GM23248 (cell line): ENCODE measurements around the gene SLC7A8. TPM values are rescaled to one million over a fixed set of nuclear protein-coding genes. Genes with fewer than 3 reads are reported as not detected.

Experiments used
- DNase-seq: peaks from one replicate; pipeline ENCODE4 v3.0.0-alpha.2; 2015
- H2AFZ ChIP-seq: fragments of 200-600 bp; sonication (generic); 2 replicates; pipeline ENCODE4 v1.6.1; 2016; ENCODE audit warnings: antibody characterized with exemption
- H3F3A ChIP-seq: fragments of 200-600 bp; sonication (generic); 2 replicates; pipeline ENCODE4 v1.6.1; 2016; ENCODE audit warnings: mild to moderate bottlenecking, antibody characterized with exemption, mixed run types; ENCODE audit not compliant: insufficient read depth
- H3K27ac ChIP-seq: fragments of 200-600 bp; sonication (generic); 2 replicates; pipeline ENCODE4 v1.5.1; 2016; ENCODE audit warnings: mild to moderate bottlenecking
- H3K27me3 ChIP-seq: fragments of 200-600 bp; sonication (generic); replicated peaks from 2 replicates; pipeline ENCODE4 v1.6.1; 2016; ENCODE audit warnings: mild to moderate bottlenecking; ENCODE audit not compliant: insufficient read depth
- H3K36me3 ChIP-seq: fragments of 200-600 bp; sonication (generic); 2 replicates; pipeline ENCODE4 v1.6.1; 2016; ENCODE audit warnings: low read depth, mild to moderate bottlenecking
- H3K4me1 ChIP-seq: fragments of 200-600 bp; sonication (generic); 2 replicates; pipeline ENCODE4 v1.6.1; 2016; ENCODE audit warnings: mild to moderate bottlenecking; ENCODE audit not compliant: insufficient read depth
- H3K4me2 ChIP-seq: fragments of 200-600 bp; sonication (generic); one replicate; pipeline ENCODE4 v1.6.1; 2016; ENCODE audit warnings: mild to moderate bottlenecking; ENCODE audit not compliant: unreplicated experiment
- H3K4me3 ChIP-seq: fragments of 200-600 bp; sonication (generic); 2 replicates; pipeline ENCODE4 v1.5.1; 2016; ENCODE audit warnings: mild to moderate bottlenecking
- H3K79me2 ChIP-seq: fragments of 200-600 bp; sonication (generic); 2 replicates; pipeline ENCODE4 v1.6.1; 2016; ENCODE audit warnings: mild to moderate bottlenecking; ENCODE audit not compliant: insufficient read depth
- H3K9ac ChIP-seq: fragments of 200-600 bp; sonication (generic); 2 replicates; pipeline ENCODE4 v1.6.1; 2016; ENCODE audit warnings: mild to moderate bottlenecking
- H3K9me2 ChIP-seq: fragments of 200-600 bp; sonication (generic); 2 replicates; pipeline ENCODE4 v1.6.1; 2016; ENCODE audit warnings: mixed run types, mild to moderate bottlenecking, moderate library complexity; ENCODE audit not compliant: insufficient read depth
- H3K9me3 ChIP-seq: fragments of 200-600 bp; sonication (generic); one replicate; pipeline ENCODE4 v1.6.1; 2017; ENCODE audit warnings: low read depth
- H4K20me1 ChIP-seq: fragments of 200-600 bp; sonication (generic); 2 replicates; pipeline ENCODE4 v1.6.0; 2016; ENCODE audit not compliant: insufficient read depth
- EZH2 ChIP-seq: fragments of 200-600 bp; sonication (generic); IDR thresholded peaks from 2 replicates; pipeline ENCODE4 v1.6.1; 2018; ENCODE audit warnings: antibody characterized with exemption, mild to moderate bottlenecking; ENCODE audit not compliant: insufficient read depth, poor library complexity, severe bottlenecking
- EZH2phosphoT487 ChIP-seq: fragments of 200-600 bp; sonication (generic); IDR thresholded peaks from 2 replicates; pipeline ENCODE4 v1.6.1; 2018; ENCODE audit warnings: antibody characterized with exemption, moderate library complexity, mild to moderate bottlenecking, low read depth; ENCODE audit not compliant: insufficient read depth
- WGBS, 2 experiments: methylation state at CpG; one replicate each; pipeline ENCODE4 v1.1.6; 2015 to 2017; ENCODE audit warnings: low lambda C conversion rate in 2 of 2, low coverage in 1 of 2; ENCODE audit errors: missing lambda C conversion rate in 2 of 2; 5-methylcytosine and 5-hydroxymethylcytosine counted together
- in situ Hi-C: fragments of 300-500 bp; cut with MboI; formaldehyde crosslinking; loops from 2 replicates; pipeline ENCODE4 v1.15.0; 2020
- polyA plus RNA-seq: library from polyadenylated mRNA; unstranded; fragments of >200 nt; fragmentation: Nextera tagmentation; extraction: Ambion mirVana; gene quantifications from 2 replicates; pipeline ENCODE4 v1.2.1, GENCODE V29; 2016
- small RNA-seq: library from RNA; depleted of rRNA; stranded (forward); fragments of <200 nt; gene quantifications from one replicate; pipeline ENCODE3, GENCODE V24; 2014; ENCODE audit warnings: low read depth, low replicate concordance
- total RNA-seq: library from RNA; depleted of rRNA; stranded (reverse); fragments of >200 nt; shearing (Covaris generic); gene quantifications from 2 replicates; pipeline ENCODE4 v1.2.3, GENCODE V29; 2014; rRNA removed

Gene SLC7A8
- total and polyA plus RNA-seq, 2 experiments from 2014 or later, result 6.7 to 9.9 TPM

DNA sequence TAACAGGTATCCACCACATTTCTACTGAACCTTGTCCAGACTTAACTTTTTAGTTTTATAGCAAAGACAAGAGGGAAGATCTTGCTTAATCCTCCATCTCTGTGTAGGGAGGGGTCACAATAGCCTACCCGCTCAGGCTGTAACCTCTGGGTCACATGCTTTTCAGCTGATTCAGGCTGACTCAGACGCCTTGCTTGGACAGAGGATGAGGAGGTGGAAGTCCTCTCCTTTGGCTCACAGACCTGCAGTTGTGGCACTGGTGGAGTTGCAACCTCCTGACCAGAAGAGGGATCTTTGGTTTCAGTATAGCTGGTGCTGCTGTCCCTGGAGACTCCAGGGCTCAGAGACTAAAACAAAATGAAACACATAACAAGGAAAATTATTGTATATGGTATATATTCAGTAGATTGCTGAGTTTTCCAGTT is 104.8 kb downstream of the SLC7A8 start:
- in situ Hi-C loops, result no loop called here

DNA sequence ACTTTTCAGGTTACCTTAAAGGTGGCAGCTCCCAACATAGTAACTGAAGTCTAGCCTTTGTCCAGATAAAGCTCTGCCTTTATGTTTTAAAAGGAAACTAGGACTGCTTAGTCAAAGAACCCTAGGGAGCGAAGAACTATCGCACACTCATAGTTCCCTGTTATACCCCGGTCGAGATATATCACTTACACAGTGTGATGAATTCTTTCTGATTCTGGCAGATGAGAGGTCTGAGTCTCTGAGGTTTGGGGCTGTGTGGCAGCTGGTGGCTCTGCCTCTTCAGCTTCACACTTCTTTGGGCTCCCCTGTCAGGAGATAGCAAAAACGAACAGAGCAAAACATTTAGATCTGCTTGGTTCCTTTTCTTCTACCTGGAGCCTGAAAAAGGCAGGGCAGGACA is 105.5 kb downstream of the SLC7A8 start:
- Histone ChIP-seq H3K9me2 (no peaks in the 10 kb centered on the region), H3K36me3 (peaks cover 65% of the 10 kb centered on the region), H3K27ac (peak overlapping the region; percentile 96), H3K4me3 (peak overlapping the region; percentile 27), H3K9ac (peak overlapping the region; percentile 79), H3K27me3 (no peaks in the 10 kb centered on the region), H3F3A (peaks cover 65% of the 10 kb centered on the region), H3K4me2 (peak overlapping the region; percentile 68), H2AFZ (no peak overlapping the region), H3K9me3 (no peaks in the 10 kb centered on the region), H3K4me1 (peaks cover 45% of the 10 kb centered on the region), H4K20me1 (no peaks in the 10 kb centered on the region), H3K79me2 (peaks cover 71% of the 10 kb centered on the region)
- WGBS, 2 experiments, result 49 to 56% methylated on average over 5 of the region's 5 CpGs
- no peak for TF ChIP-seq EZH2phosphoT487
- DNase-seq, result peak; percentile 35
- in situ Hi-C loops, result no loop called here

More for the DNA sequence above, 104.8 kb downstream of the SLC7A8 start:
- Histone ChIP-seq H3K4me3 (peak overlapping the region; percentile 36), H3K27me3 (no peaks in the 10 kb centered on the region), H2AFZ (no peak overlapping the region), H3K36me3 (peaks cover 69% of the 10 kb centered on the region), H3K4me1 (peaks cover 45% of the 10 kb centered on the region), H3K9ac (peak overlapping the region; percentile 79), H3K9me2 (no peaks in the 10 kb centered on the region), H4K20me1 (no peaks in the 10 kb centered on the region), H3F3A (peaks cover 58% of the 10 kb centered on the region), H3K79me2 (peaks cover 71% of the 10 kb centered on the region), H3K27ac (peak overlapping the region; percentile 96), H3K9me3 (no peaks in the 10 kb centered on the region), H3K4me2 (peak overlapping the region; percentile 75)
- TF ChIP-seq EZH2phosphoT487 (no peak), EZH2 (no peak)
- 0% methylated on average over 2 of the region's 2 CpGs for WGBS, 2 experiments
- DNase-seq, result peak; percentile 98

DNA sequence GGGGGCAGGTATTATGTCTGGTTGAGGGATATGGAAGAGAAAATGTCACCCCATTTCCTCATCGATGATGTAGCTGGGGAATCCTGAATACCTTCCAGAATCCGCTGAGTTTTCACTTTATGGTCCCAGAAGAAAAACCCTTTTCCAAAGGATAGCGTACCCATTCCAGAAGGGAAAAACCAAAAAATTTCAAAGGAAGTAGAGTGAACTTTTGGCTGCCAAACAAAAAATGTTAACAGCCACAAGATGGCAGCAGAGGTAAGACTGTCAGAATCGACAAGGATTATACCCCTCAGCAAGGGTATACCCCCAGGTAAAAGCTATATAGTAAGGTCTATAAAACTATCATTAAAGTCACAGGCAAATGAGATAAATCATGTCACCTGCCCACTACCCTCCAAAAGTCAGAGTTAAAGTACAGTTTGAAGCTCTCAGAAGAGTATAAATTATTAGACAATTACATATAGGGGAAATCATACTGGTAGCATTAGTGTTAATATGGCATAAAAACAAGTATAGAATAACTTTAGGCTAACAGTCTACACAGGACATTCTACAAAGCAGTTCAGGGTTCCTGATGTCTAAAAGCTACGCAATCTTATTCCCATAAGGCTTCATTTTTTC is 106.6 kb downstream of the SLC7A8 start:
- Histone ChIP-seq H3K9me2 (no peaks in the 10 kb centered on the region), H4K20me1 (no peaks in the 10 kb centered on the region), H3K79me2 (peaks cover 71% of the 10 kb centered on the region), H3K9me3 (no peaks in the 10 kb centered on the region), H3K4me3 (no peak overlapping the region), H3K4me2 (no peak overlapping the region), H3K27me3 (no peaks in the 10 kb centered on the region), H3K36me3 (peaks cover 58% of the 10 kb centered on the region), H3K4me1 (peaks cover 49% of the 10 kb centered on the region), H3K9ac (peak overlapping the region; percentile 79; the same call in 1 of the 2 replicates), H2AFZ (no peak overlapping the region), H3F3A (peaks cover 71% of the 10 kb centered on the region), H3K27ac (peak overlapping the region; percentile 96; the same call in 1 of the 2 replicates)
- peak; percentile 59 for DNase-seq
- 61 to 67% methylated on average over 5 of the region's 5 CpGs for WGBS, 2 experiments
- in situ Hi-C loops, result no loop called here
- no peak for TF ChIP-seq EZH2
- no peak for TF ChIP-seq EZH2phosphoT487

Small RNA genes lying within 50 kb of the gene (small RNA-seq; reads per million reads assigned to genes)
- gene AL049829.1 (not detected), gene RNU6-1138P (not detected)

Other genes starting within 250 kb of the SLC7A8 start
- gene HAUS4, start 226.6 kb downstream of the SLC7A8 start, total RNA-seq, result 29.0 and 35.0 TPM in 2 replicates
- gene HAUS4, start 226.6 kb downstream of the SLC7A8 start, polyA plus RNA-seq, result 14.1 and 14.5 TPM in 2 replicates
- 62.7 and 70.7 TPM in 2 replicates for gene AJUBA, start 201.1 kb downstream of the SLC7A8 start, total RNA-seq
- 17.8 and 19.3 TPM in 2 replicates for gene AJUBA, start 201.1 kb downstream of the SLC7A8 start, polyA plus RNA-seq
- 7.1 and 11.4 TPM in 2 replicates for gene C14orf93, start 173.5 kb downstream of the SLC7A8 start, total RNA-seq
- gene C14orf93, start 173.5 kb downstream of the SLC7A8 start, polyA plus RNA-seq, result 2.2 and 3.4 TPM in 2 replicates
- gene PSMB5, start 148.8 kb downstream of the SLC7A8 start, total RNA-seq, result 217 and 263 TPM in 2 replicates
- 274 and 277 TPM in 2 replicates for gene PSMB5, start 148.8 kb downstream of the SLC7A8 start, polyA plus RNA-seq
- not detected in 2 replicates for gene PSMB11, start 141.4 kb downstream of the SLC7A8 start, total RNA-seq
- gene PSMB11, start 141.4 kb downstream of the SLC7A8 start, polyA plus RNA-seq, result not detected in 2 replicates
- gene CDH24, start 126.1 kb downstream of the SLC7A8 start, total RNA-seq, result 3.8 and 5.6 TPM in 2 replicates
- gene CDH24, start 126.1 kb downstream of the SLC7A8 start, polyA plus RNA-seq, result 1.0 and 1.5 TPM in 2 replicates
- 61.0 and 63.7 TPM in 2 replicates for gene ACIN1, start 88.5 kb downstream of the SLC7A8 start, total RNA-seq
- 28.8 and 35.5 TPM in 2 replicates for gene ACIN1, start 88.5 kb downstream of the SLC7A8 start, polyA plus RNA-seq
- 48.7 and 55.5 TPM in 2 replicates for gene C14orf119, start 88.2 kb downstream of the SLC7A8 start, total RNA-seq
- 157 and 166 TPM in 2 replicates for gene C14orf119, start 88.2 kb downstream of the SLC7A8 start, polyA plus RNA-seq
- gene CIROP, start 78.7 kb downstream of the SLC7A8 start, total RNA-seq, result not detected in 2 replicates
- 0.09 TPM in 1 of 2 replicates, not detected in the other for gene CIROP, start 78.7 kb downstream of the SLC7A8 start, polyA plus RNA-seq
- not detected in 2 replicates for gene CEBPE, start 64.4 kb downstream of the SLC7A8 start, total RNA-seq
- gene CEBPE, start 64.4 kb downstream of the SLC7A8 start, polyA plus RNA-seq, result not detected in 2 replicates
- not detected in 2 replicates for gene RNF212B, start 54.3 kb upstream of the SLC7A8 start, total RNA-seq
- not detected in 2 replicates for gene RNF212B, start 54.3 kb upstream of the SLC7A8 start, polyA plus RNA-seq
- 7.6 and 8.7 TPM in 2 replicates for gene HOMEZ, start 102.5 kb upstream of the SLC7A8 start, total RNA-seq
- gene HOMEZ, start 102.5 kb upstream of the SLC7A8 start, polyA plus RNA-seq, result 5.0 and 5.8 TPM in 2 replicates
- 4.1 and 4.3 TPM in 2 replicates for gene PPP1R3E, start 119.2 kb upstream of the SLC7A8 start, total RNA-seq
- 1.4 and 1.6 TPM in 2 replicates for gene PPP1R3E, start 119.2 kb upstream of the SLC7A8 start, polyA plus RNA-seq
- gene BCL2L2, start 123.2 kb upstream of the SLC7A8 start, total RNA-seq, result 22.5 and 35.0 TPM in 2 replicates
- 6.4 and 8.1 TPM in 2 replicates for gene BCL2L2, start 123.2 kb upstream of the SLC7A8 start, polyA plus RNA-seq
- gene PABPN1, start 137.8 kb upstream of the SLC7A8 start, total RNA-seq, result 60.3 and 65.5 TPM in 2 replicates
- 57.8 and 61.2 TPM in 2 replicates for gene PABPN1, start 137.8 kb upstream of the SLC7A8 start, polyA plus RNA-seq
- 32.8 and 42.3 TPM in 2 replicates for gene SLC22A17, start 169.2 kb upstream of the SLC7A8 start, total RNA-seq
- 16.5 and 20.4 TPM in 2 replicates for gene SLC22A17, start 169.2 kb upstream of the SLC7A8 start, polyA plus RNA-seq
- gene EFS, start 181.5 kb upstream of the SLC7A8 start, total RNA-seq, result 8.6 and 17.3 TPM in 2 replicates
- gene EFS, start 181.5 kb upstream of the SLC7A8 start, polyA plus RNA-seq, result 3.9 and 4.2 TPM in 2 replicates
- not detected in 2 replicates for gene IL25, start 189.1 kb upstream of the SLC7A8 start, total RNA-seq
- gene IL25, start 189.1 kb upstream of the SLC7A8 start, polyA plus RNA-seq, result not detected in 2 replicates
- not detected in 2 replicates for gene CMTM5, start 193.4 kb upstream of the SLC7A8 start, total RNA-seq
- not detected in 2 replicates for gene CMTM5, start 193.4 kb upstream of the SLC7A8 start, polyA plus RNA-seq
- gene MYH6, start 224.6 kb upstream of the SLC7A8 start, total RNA-seq, result not detected in 2 replicates
- gene MYH6, start 224.6 kb upstream of the SLC7A8 start, polyA plus RNA-seq, result 0.80 TPM in 1 of 2 replicates, not detected in the other